ENCODE results near the gene FCRL5. TPM values are rescaled to one million over a fixed set of nuclear protein-coding genes. Genes with fewer than 3 reads are reported as not detected.
A peak's percentile ranks its signal among the peaks of the same experiment; 100 is the strongest.
"Not testable (repeated sequence)": the region's sequence is repeated elsewhere in the genome, so short reads cannot be mapped to it uniquely, and the experiment has no call there.

The FCRL5 gene
- polyA plus RNA-seq, 2 of the 4 experiments (the other 2 are of a cell fraction) = not detected

GRCh38 chr1:157562515-157562914 lies 10.2 kb upstream of the FCRL5 start (continued):
- no peak for TF ChIP-seq MAFK (IDR thresholded peaks at IDR 0.05; ENCODE audit: partially characterized antibody)
- no peak for TF ChIP-seq JUNB (IDR thresholded peaks at IDR 0.05)
- no peak for TF ChIP-seq EHF (CRISPR knock-in tag; IDR thresholded peaks at IDR 0.05)
- TF ChIP-seq ZC3H11A (IDR thresholded peaks at IDR 0.05) = no peak

- DNase-seq (ENCODE audit: low read depth in 1 of 2, low spot score in 1 of 2) = no peak
- ChIA-PET CTCF (no interaction called here), POLR2A (no interaction called here)
- 19% methylated on average over 2 of the region's 2 CpGs for WGBS (ENCODE audit: missing lambda C conversion rate)
- no peak for ATAC-seq
- no peak for TF ChIP-seq HEYL (CRISPR knock-in tag; IDR thresholded peaks at IDR 0.05)
- no peak for TF ChIP-seq HMGXB4 (CRISPR knock-in tag; IDR thresholded peaks at IDR 0.05; ENCODE audit: borderline replicate concordance)
- Histone ChIP-seq H3K4me2 (no peak overlapping the region), H3K4me1 (no peaks in the 10 kb centered on the region), H3K27ac (no peak overlapping the region), H3K4me3 (no peak overlapping the region), H3K9me3 (no peaks in the 10 kb centered on the region)
- FAIRE-seq = no peak
Measured at GRCh38 chr1:157558119-157558518, 5.8 kb upstream of the FCRL5 start.

- POLR2A ChIA-PET; CTCF ChIA-PET; H3K9me3 ChIP-seq; H3K27ac ChIP-seq; ATAC-seq; H3K4me2 ChIP-seq; DNase-seq (ENCODE audit: low read depth in 1 of 2, low spot score in 1 of 2); FAIRE-seq; H3K4me1 ChIP-seq; H3K4me3 ChIP-seq: not testable (repeated sequence)
- peak; percentile 63 for TF ChIP-seq MAFK (IDR thresholded peaks at IDR 0.05; ENCODE audit: partially characterized antibody)
- 0% methylated on average over 1 of the region's 1 CpG for WGBS (ENCODE audit: missing lambda C conversion rate)
Measured at GRCh38 chr1:157548081-157548480, 4.2 kb downstream of the FCRL5 start.

GRCh38 chr1:157542676-157543075 lies 9.6 kb downstream of the FCRL5 start:
- Histone ChIP-seq H3K4me2 (no peak overlapping the region), H3K9me3 (no peaks in the 10 kb centered on the region), H3K4me3 (no peak overlapping the region), H3K27ac (no peak overlapping the region), H3K4me1 (no peaks in the 10 kb centered on the region)
- no peak for ATAC-seq
- TF ChIP-seq RNF2 (IDR thresholded peaks at IDR 0.05; ENCODE audit: borderline replicate concordance, low read depth) = no peak
- no peak for TF ChIP-seq RCOR1 (IDR thresholded peaks at IDR 0.05; ENCODE audit: low read depth, low read length)
- TF ChIP-seq ZC3H11A (IDR thresholded peaks at IDR 0.05) = no peak
- TF ChIP-seq ELK1 (IDR thresholded peaks at IDR 0.05; ENCODE audit: low read depth, low read length) = no peak
- no peak for TF ChIP-seq MAX (IDR thresholded peaks at IDR 0.05)
- no peak for TF ChIP-seq FOSB (CRISPR knock-in tag; IDR thresholded peaks at IDR 0.05)
- no peak for TF ChIP-seq SREBF2 (IDR thresholded peaks at IDR 0.05)
- no peak for TF ChIP-seq JUNB (IDR thresholded peaks at IDR 0.05)
- TF ChIP-seq HDAC2 (IDR thresholded peaks at IDR 0.05) = no peak
- no peak for TF ChIP-seq TFCP2L1 (CRISPR knock-in tag; IDR thresholded peaks at IDR 0.05)
- TF ChIP-seq HEYL (CRISPR knock-in tag; IDR thresholded peaks at IDR 0.05) = no peak
- TF ChIP-seq NR3C1 (IDR thresholded peaks at IDR 0.05) = no peak
- no peak for TF ChIP-seq CTCF (IDR thresholded peaks at IDR 0.05)
- TF ChIP-seq EP300 (IDR thresholded peaks at IDR 0.05) = no peak
- no peak for TF ChIP-seq FOXS1 (CRISPR knock-in tag; IDR thresholded peaks at IDR 0.05)
- TF ChIP-seq TP53 (CRISPR knock-in tag; IDR thresholded peaks at IDR 0.05) = no peak
- no peak for TF ChIP-seq RAD21 (conservative IDR thresholded peaks at IDR 0.05 in 1 of 2, IDR thresholded peaks at IDR 0.05 in 1 of 2)
- TF ChIP-seq CBX2 (IDR thresholded peaks at IDR 0.05; ENCODE audit: borderline replicate concordance, low read depth) = no peak
- no peak for TF ChIP-seq HMGXB4 (CRISPR knock-in tag; IDR thresholded peaks at IDR 0.05; ENCODE audit: borderline replicate concordance)
- ChIA-PET POLR2A (no interaction called here), CTCF (no interaction called here)
- no peak for DNase-seq (ENCODE audit: low read depth in 1 of 2, low spot score in 1 of 2)
- FAIRE-seq = no peak
- under 1% methylated on average over 6 of the region's 6 CpGs for WGBS (ENCODE audit: missing lambda C conversion rate)
